ENCODE results near the gene MRPL57.
"Not testable (repeated sequence)": the region's sequence is repeated elsewhere in the genome, so short reads cannot be mapped to it uniquely, and the experiment has no call there.

MRPL57 gene

GRCh38 chr13:21175656-21176214, 723 bp upstream of the MRPL57 start:
- no peaks in the 10 kb centered on the region for H3K9me3 ChIP-seq (ENCODE audit: low read depth, low read length)
- DNase-seq (ENCODE audit: low read depth, low spot score): no peak
- H3K4me3 ChIP-seq: peak overlapping the region; percentile 92
- H3K27ac ChIP-seq: peak overlapping the region; percentile 82
- H3K9ac ChIP-seq (ENCODE audit: insufficient read length): peak overlapping the region; percentile 96
- H3K36me3 ChIP-seq (ENCODE audit: insufficient read depth, low read length): peaks cover 38% of the 10 kb centered on the region
- TF ChIP-seq POLR2AphosphoS5 (IDR thresholded peaks at IDR 0.05; ENCODE audit: borderline replicate concordance, low read depth, low read length): no peak
- TF ChIP-seq EZH2 (IDR thresholded peaks at IDR 0.05): no peak

DNA sequence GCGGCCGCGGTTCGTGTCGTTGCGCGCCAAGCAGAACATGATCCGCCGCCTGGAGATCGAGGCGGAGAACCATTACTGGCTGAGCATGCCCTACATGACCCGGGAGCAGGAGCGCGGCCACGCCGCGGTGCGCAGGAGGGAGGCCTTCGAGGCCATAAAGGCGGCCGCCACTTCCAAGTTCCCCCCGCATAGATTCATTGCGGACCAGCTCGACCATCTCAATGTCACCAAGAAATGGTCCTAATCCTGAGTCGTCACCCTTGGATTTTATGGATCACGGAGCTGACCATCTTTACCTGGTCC, 475 bp downstream of the MRPL57 start:
- H3K36me3 ChIP-seq (ENCODE audit: insufficient read depth, low read length): peaks cover 26% of the 10 kb centered on the region
- TF ChIP-seq POLR2AphosphoS5 (IDR thresholded peaks at IDR 0.05; ENCODE audit: borderline replicate concordance, low read depth, low read length): no peak
- DNase-seq (ENCODE audit: low read depth, low spot score): no peak
- no peaks in the 10 kb centered on the region for H3K9me3 ChIP-seq (ENCODE audit: low read depth, low read length)
- peak overlapping the region; percentile 82 for H3K27ac ChIP-seq
- peak overlapping the region; percentile 92 for H3K4me3 ChIP-seq
- peak overlapping the region; percentile 96 for H3K9ac ChIP-seq (ENCODE audit: insufficient read length)

DNA sequence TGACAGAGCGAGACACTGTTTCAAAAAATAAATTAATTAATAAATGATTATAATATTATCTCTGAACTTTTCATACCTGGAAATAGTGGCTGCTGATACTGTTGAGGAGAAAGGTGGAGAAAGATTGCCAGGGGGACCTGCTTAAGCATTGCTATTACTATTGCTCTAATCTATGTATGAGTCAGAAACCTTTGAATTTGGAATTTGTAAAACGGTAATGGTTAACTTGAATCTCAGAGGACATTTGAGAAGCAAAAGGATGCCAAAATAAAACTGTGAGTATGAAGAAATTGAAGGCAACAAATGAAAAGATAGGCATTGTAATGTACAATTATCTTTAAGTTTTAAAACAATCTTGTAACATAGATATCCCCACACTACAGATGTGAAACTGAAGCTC, 5.2 kb downstream of the MRPL57 start:
- H3K4me3 ChIP-seq: no peak overlapping the region

GRCh38 chr13:21186410-21186809, 10.0 kb downstream of the MRPL57 start:
- not testable (repeated sequence) for H3K9ac ChIP-seq (ENCODE audit: insufficient read length); H3K4me3 ChIP-seq; H3K36me3 ChIP-seq (ENCODE audit: insufficient read depth, low read length); DNase-seq (ENCODE audit: low read depth, low spot score); H3K27ac ChIP-seq; H3K9me3 ChIP-seq (ENCODE audit: low read depth, low read length)

More for the DNA sequence above, 5.2 kb downstream of the MRPL57 start:
- Histone ChIP-seq H3K36me3 (ENCODE audit: insufficient read depth, low read length) (peaks cover 9% of the 10 kb centered on the region), H3K9me3 (ENCODE audit: low read depth, low read length) (no peaks in the 10 kb centered on the region), H3K9ac (ENCODE audit: insufficient read length) (no peak overlapping the region), H3K27ac (no peak overlapping the region)
- DNase-seq (ENCODE audit: low read depth, low spot score): no peak
- TF ChIP-seq POLR2AphosphoS5 (IDR thresholded peaks at IDR 0.05; ENCODE audit: borderline replicate concordance, low read depth, low read length): no peak

GRCh38 chr13:21194756-21195155, 18.3 kb downstream of the MRPL57 start:
- not testable (repeated sequence) for H3K36me3 ChIP-seq (ENCODE audit: insufficient read depth, low read length); H3K9me3 ChIP-seq (ENCODE audit: low read depth, low read length); H3K9ac ChIP-seq (ENCODE audit: insufficient read length); DNase-seq (ENCODE audit: low read depth, low spot score); H3K4me3 ChIP-seq
- peak overlapping the region; percentile 62 for H3K27ac ChIP-seq

GRCh38 chr13:21197606-21198225, 21.3 kb downstream of the MRPL57 start:
- not testable (repeated sequence) for H3K36me3 ChIP-seq (ENCODE audit: insufficient read depth, low read length); H3K9ac ChIP-seq (ENCODE audit: insufficient read length); H3K9me3 ChIP-seq (ENCODE audit: low read depth, low read length)
- DNase-seq (ENCODE audit: low read depth, low spot score): peak; percentile 91
- H3K27ac ChIP-seq: peak overlapping the region; percentile 99
- peak overlapping the region; percentile 63 for H3K4me3 ChIP-seq

DNA sequence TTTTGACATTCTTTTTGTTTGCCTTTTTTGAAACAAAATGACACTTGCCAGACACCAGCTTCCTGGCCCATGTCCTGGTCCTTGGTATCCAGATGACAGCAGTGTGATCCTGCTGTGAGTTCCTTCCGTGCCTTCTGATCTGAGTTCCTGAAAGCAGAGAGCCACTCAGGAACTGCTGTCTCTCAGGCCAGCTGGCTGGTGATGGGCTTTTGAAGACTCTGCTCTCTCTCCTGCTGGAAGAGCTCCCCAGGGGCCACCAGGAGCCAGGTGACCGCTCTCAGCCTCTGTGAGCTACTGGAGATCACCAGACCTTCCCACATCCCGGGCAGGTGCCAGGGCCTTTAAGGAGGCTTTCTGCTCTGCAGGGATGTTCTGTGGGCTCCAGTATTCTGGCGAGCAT, 21.9 kb downstream of the MRPL57 start:
- not testable (repeated sequence) for H3K36me3 ChIP-seq (ENCODE audit: insufficient read depth, low read length); H3K9me3 ChIP-seq (ENCODE audit: low read depth, low read length)
- peak; percentile 74 for DNase-seq (ENCODE audit: low read depth, low spot score)
- H3K9ac ChIP-seq (ENCODE audit: insufficient read length): peak overlapping the region; percentile 63
- peak overlapping the region; percentile 99 for H3K27ac ChIP-seq
- H3K4me3 ChIP-seq: peak overlapping the region; percentile 63

GRCh38 chr13:21201456-21202190, 25.2 kb downstream of the MRPL57 start:
- not testable (repeated sequence) for H3K4me3 ChIP-seq; DNase-seq (ENCODE audit: low read depth, low spot score); H3K9me3 ChIP-seq (ENCODE audit: low read depth, low read length); H3K9ac ChIP-seq (ENCODE audit: insufficient read length); H3K36me3 ChIP-seq (ENCODE audit: insufficient read depth, low read length); H3K27ac ChIP-seq

GRCh38 chr13:21202767-21203531, 26.5 kb downstream of the MRPL57 start:
- no peak overlapping the region for H3K27ac ChIP-seq
- peaks cover 6% of the 10 kb centered on the region; the same call in 1 of the 2 replicates for H3K9me3 ChIP-seq (ENCODE audit: low read depth, low read length)
- H3K4me3 ChIP-seq: no peak overlapping the region
- no peak for TF ChIP-seq EZH2 (IDR thresholded peaks at IDR 0.05)
- no peak for TF ChIP-seq FOXP2 (optimal IDR thresholded peaks at IDR 0.05; ENCODE audit: control extremely low read depth, extremely low read length, insufficient read depth)
- TF ChIP-seq POLR2AphosphoS5 (IDR thresholded peaks at IDR 0.05; ENCODE audit: borderline replicate concordance, low read depth, low read length): no peak
- no peak overlapping the region for H3K9ac ChIP-seq (ENCODE audit: insufficient read length)
- no peaks in the 10 kb centered on the region for H3K36me3 ChIP-seq (ENCODE audit: insufficient read depth, low read length)
- DNase-seq (ENCODE audit: low read depth, low spot score): no peak

Data from SK-N-MC (cell line).